HG02610 (cell line): ENCODE results near the gene RFFL.

Experiments
- ATAC-seq: cut with Tn5 transposase; IDR thresholded peaks from one replicate; pipeline ENCODE4 v1.9.1; 2021; ENCODE audit warnings: mild to moderate bottlenecking, moderate library complexity; ENCODE audit not compliant: unreplicated experiment

Gene RFFL

DNA sequence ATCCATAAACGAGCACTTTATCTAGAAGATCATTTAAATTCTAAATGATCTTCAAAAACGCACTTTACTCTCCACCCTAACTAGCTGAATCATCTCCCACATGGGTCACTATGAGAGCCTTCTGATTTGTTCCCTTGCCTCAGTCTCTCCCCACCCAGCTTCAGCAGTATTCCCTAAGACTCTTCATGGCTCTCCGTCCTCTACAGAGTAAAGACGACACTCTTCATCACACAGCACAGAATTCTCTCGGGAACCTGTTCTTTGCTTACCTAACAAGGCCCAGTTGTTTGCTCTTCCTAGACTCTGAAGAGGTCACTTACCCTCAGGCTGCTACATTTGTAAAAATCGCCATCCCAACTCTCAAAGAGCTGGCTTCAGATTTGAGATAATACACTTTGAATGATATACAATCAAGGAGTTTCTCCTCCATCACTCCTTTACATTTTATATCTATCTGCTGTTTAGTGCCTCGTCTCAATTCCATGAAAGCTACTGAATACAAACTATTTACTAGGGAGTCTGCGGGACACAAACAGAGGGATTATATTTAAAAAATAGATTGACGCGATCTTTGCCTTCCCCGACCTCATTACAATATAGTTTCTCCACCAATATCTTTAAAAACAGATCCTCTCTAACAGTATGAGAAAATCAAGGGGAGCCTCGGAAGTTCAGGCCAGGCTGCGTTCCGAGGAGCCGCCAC is 83.7 kb downstream of the RFFL start:
- ATAC-seq, result no peak

DNA sequence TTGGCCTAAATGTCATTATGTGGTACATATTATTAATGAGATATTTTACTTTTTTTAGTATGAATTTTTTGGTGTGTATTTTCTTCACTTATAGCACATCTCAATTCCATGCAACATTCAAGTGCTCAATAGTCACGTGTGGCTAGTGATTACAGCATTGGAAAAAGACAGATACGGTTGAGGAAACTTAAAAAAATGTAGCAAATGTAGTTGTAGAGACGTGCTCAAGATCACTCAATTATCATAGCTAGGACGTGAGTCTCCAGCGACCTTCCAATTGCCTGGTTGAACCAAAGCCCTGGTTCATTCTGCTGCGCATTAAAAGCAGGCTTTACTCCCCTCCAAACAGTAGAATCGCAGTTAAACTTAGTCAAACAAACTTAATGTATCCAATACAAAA is 84.4 kb downstream of the RFFL start:
- no peak for ATAC-seq

DNA sequence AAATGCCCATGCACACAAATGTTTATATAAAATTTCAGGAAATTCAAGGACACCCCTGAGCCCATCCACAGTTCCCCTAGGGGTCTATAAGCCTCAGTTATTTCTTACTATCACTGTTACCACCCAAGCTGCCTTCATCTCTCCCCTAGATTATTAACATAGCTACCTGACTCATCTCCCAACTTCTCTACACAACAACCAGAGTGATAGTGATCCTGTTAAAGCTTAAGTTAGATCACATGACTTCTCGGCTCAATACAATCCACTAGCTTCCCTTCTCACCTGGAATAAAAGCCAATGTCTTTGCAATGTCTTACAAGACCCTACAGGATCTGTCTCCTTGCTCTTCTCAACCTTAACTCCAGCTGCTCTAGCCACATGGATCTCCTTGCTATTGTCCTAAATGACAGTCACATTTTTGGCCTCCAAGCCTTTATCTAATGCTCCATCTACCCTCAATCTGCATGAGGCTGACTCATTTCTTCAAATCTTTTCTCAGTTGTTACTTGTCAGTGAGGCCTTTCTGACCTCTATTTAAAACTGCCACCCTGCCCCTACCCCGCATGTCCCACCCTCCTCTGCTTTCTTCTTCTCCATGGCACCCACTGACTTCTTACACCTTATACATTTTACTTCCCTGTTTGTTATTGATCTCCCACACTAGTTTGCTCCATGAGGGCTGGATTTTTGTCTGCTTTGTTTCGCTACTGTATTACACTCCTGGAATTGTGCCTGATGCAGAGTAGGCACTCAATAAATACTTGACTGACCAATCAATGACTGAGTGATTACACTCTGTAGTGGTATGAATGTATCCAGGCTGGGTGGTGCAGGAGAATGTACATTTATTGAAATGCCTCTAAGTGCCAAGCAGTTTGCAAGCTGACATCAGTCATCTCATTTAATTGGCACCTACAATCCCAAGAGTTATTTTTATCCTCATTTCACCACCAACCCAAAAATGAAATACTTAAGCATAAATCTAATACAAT is 88.4 kb downstream of the RFFL start:
- ATAC-seq, result no peak

DNA sequence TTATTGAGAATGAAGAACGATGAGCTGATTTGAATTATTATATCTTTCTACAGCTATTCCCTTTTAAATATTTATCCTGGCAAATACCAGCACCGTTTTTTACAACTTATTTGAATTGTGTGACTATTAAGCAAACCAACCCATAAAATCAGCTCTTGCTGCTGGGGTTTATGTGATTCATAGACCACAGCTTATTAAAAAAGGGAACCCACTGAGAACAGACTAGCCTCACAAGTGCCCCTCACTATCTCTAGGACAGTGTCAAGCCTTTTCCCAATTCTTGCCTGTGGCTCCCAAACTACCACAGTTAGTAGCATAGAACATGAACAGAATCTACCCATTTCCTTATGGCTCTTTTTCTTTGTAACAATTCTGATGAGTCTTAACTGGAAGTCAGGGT is 89.3 kb downstream of the RFFL start:
- ATAC-seq, result no peak

DNA sequence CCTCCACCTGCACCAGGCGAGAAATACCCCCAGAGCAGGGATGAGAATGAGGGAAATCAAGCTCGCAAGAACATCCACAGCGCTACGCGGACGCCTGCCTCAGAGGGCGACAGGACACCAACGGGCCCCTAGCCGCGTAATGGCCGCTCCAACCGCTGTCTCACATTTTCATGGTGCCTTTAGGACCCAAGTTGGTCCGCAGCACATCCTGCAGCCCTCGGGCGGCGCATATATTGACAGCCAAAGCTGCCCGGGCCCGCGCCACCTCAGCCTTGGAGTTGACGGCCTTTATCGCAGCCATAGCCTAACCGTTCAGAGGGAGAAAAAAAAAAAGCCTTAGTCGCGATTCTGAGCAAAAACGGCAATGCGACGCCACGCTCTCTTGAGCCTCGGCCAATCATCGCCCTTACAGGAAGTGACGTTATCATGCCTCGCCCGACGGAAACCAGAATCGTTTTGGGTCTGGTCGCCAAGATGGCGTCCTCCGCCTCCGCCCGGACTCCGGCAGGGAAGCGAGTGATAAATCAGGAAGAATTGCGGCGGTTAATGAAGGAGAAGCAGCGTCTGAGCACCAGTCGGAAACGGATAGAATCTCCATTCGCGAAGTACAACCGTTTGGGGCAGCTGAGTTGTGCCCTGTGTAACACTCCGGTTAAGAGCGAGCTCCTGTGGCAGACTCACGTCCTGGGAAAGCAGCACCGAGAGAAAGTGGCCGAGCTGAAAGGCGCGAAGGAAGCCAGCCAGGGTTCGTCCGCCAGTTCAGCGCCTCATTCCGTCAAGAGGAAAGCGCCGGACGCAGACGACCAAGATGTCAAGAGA is 102.2 kb downstream of the RFFL start, which contains the start of the genes CCT6B and ZNF830:
TSS of gene CCT6B (minus strand) at position 368 of the 819 bp plus-strand sequence. CDS start at position 301, 67 bp downstream.
TSS of gene ZNF830 (plus strand) at position 448 of the 819 bp plus-strand sequence. CDS start at position 475, 27 bp downstream.
- peak; percentile 85 for ATAC-seq

DNA sequence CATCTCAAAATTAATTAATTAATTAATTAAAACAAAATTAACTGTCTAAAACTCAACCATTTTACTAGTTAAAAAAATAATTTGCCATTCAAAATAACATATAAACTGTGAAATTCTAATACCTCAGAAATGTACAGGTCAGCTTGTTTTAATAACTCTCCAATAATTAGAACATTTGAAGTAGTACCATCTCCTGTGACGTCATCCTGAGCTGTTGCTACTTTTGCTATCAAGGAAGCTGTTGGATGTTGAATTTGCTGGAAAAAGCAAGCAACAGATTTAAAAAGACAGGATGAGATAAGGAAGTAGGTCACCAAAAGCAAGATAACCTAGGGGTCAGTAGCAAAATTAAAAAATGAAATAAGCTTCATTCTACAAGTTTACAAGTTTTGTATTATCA is 105.1 kb downstream of the RFFL start:
- ATAC-seq, result no peak
